Colonic mucosa (tissue), 4 donors: Measurements from ENCODE around the gene TOLLIP. TPM values are rescaled to one million over a fixed set of nuclear protein-coding genes. Genes with fewer than 3 reads are reported as not detected.
"Not testable (repeated sequence)": the region's sequence is repeated elsewhere in the genome, so short reads cannot be mapped to it uniquely, and the experiment has no call there.

Experiments
- DNase-seq: peaks from one replicate; pipeline ENCODE4 v3.0.0-alpha.2; 2020
- H3K27ac ChIP-seq: fragments of 200-600 bp; one replicate; pipeline ENCODE4 v1.8.0; 2021
- H3K27me3 ChIP-seq: fragments of 200-600 bp; one replicate; pipeline ENCODE4 v1.8.0; 2021
- H3K36me3 ChIP-seq: fragments of 200-600 bp; one replicate; pipeline ENCODE4 v1.8.0; 2021
- H3K4me1 ChIP-seq: fragments of 200-600 bp; one replicate; pipeline ENCODE4 v1.8.0; 2021; ENCODE audit warnings: mild to moderate bottlenecking
- H3K4me3 ChIP-seq: fragments of 200-600 bp; one replicate; pipeline ENCODE4 v1.8.0; 2021
- H3K9ac ChIP-seq, 2 donors: one replicate each; pipeline ENCODE4 v1.7.0; 2013; ENCODE audit warnings: control low read depth in 2 of 2, low read depth in 2 of 2, low read length in 2 of 2
- H3K9me3 ChIP-seq: fragments of 200-600 bp; one replicate; pipeline ENCODE4 v1.8.0; 2021
- CTCF ChIP-seq: fragments of 200-600 bp; IDR thresholded peaks from one replicate; pipeline ENCODE4 v1.8.0; 2022; ENCODE audit warnings: antibody characterized with exemption, mild to moderate bottlenecking
- intact Hi-C: fragments of 100-400 bp; cut with DNase I; formaldehyde crosslinking; loops from one replicate; pipeline ENCODE4 v1.14.1; 2022
- total RNA-seq, 2 donors: library from RNA; stranded (reverse); fragmentation: NEBNext Ultra II Directional in 1 of 2; extraction: Animal tissue kit (Norgen Biotek cat#: 25700) in 1 of 2; gene quantifications; one replicate each; pipeline ENCODE4 v1.2.1, GENCODE V29; 2021
- donor health status: healthy.
- donor health status: DM: no; HTN: no; CAD: no.
- donor health status: DM: no; HTN: no; CAD: no.

The TOLLIP gene
- total RNA-seq, 2 donors from 2014 or later: 49.8 to 59.7 TPM

GRCh38 chr11:1345737-1346513 lies 36.5 kb upstream of the TOLLIP start:
- Histone ChIP-seq H3K9me3 (no peaks in the 10 kb centered on the region), H3K9ac (no peak overlapping the region), H3K27ac (no peak overlapping the region), H3K4me1 (no peaks in the 10 kb centered on the region), H3K36me3 (no peaks in the 10 kb centered on the region), H3K27me3 (peaks cover 3% of the 10 kb centered on the region), H3K4me3 (no peak overlapping the region)
- intact Hi-C loops: no loop called here
- peak; percentile 7 for DNase-seq
- no peak for TF ChIP-seq CTCF

- no peaks in the 10 kb centered on the region for H3K27me3 ChIP-seq
- no peak overlapping the region for H3K4me3 ChIP-seq
- no peak overlapping the region for H3K9ac ChIP-seq
- H3K27ac ChIP-seq: no peak overlapping the region
- no peak for TF ChIP-seq CTCF
- H3K4me1 ChIP-seq: no peaks in the 10 kb centered on the region
- H3K36me3 ChIP-seq: no peaks in the 10 kb centered on the region
- intact Hi-C loops: no loop called here
- no peaks in the 10 kb centered on the region for H3K9me3 ChIP-seq
- peak; percentile 14 for DNase-seq
Measured at GRCh38 chr11:1344056-1344635, 34.7 kb upstream of the TOLLIP start.

GRCh38 chr11:1343391-1344055 lies 34.1 kb upstream of the TOLLIP start:
- intact Hi-C loops: no loop called here
- Histone ChIP-seq H3K4me1 (no peaks in the 10 kb centered on the region), H3K4me3 (no peak overlapping the region), H3K27ac (no peak overlapping the region), H3K9me3 (no peaks in the 10 kb centered on the region), H3K9ac (no peak overlapping the region), H3K27me3 (no peaks in the 10 kb centered on the region), H3K36me3 (no peaks in the 10 kb centered on the region)
- TF ChIP-seq CTCF: no peak
- DNase-seq: peak; percentile 13

- H3K9me3 ChIP-seq: no peaks in the 10 kb centered on the region
- intact Hi-C loops: no loop called here
- H3K4me3 ChIP-seq: no peak overlapping the region
- peak; percentile 13 for DNase-seq
- H3K36me3 ChIP-seq: no peaks in the 10 kb centered on the region
- no peak for TF ChIP-seq CTCF
- H3K27me3 ChIP-seq: no peaks in the 10 kb centered on the region
- H3K27ac ChIP-seq: no peak overlapping the region
- no peak overlapping the region for H3K9ac ChIP-seq
- no peaks in the 10 kb centered on the region for H3K4me1 ChIP-seq
Measured at GRCh38 chr11:1342946-1343345, 33.5 kb upstream of the TOLLIP start.

- H3K9me3 ChIP-seq: no peaks in the 10 kb centered on the region
- H3K9ac ChIP-seq: no peak overlapping the region
- no peak for TF ChIP-seq CTCF
- H3K4me1 ChIP-seq: no peaks in the 10 kb centered on the region
- H3K27me3 ChIP-seq: no peaks in the 10 kb centered on the region
- H3K27ac ChIP-seq: no peak overlapping the region
- no peaks in the 10 kb centered on the region for H3K36me3 ChIP-seq
- H3K4me3 ChIP-seq: no peak overlapping the region
- peak; percentile 16 for DNase-seq
- intact Hi-C loops: no loop called here
Measured at GRCh38 chr11:1341928-1342524, 32.6 kb upstream of the TOLLIP start.

- intact Hi-C loops, H3K27ac ChIP-seq, H3K9ac ChIP-seq, H3K9me3 ChIP-seq, H3K27me3 ChIP-seq, DNase-seq, H3K4me3 ChIP-seq, H3K4me1 ChIP-seq, H3K36me3 ChIP-seq: not testable (repeated sequence)
Measured at GRCh38 chr11:1341226-1341625, 31.8 kb upstream of the TOLLIP start.
